CD8-positive, alpha-beta memory T cell (primary cell): ENCODE results near the gene SLITRK4. TPM values are rescaled to one million over a fixed set of nuclear protein-coding genes. Genes with fewer than 3 reads are reported as not detected.

Source experiments
- CTCF ChIA-PET: fragments of 350-600 bp; sonication (Branson Sonifier 250); formaldehyde crosslinking; loops from one replicate; lab custom pipeline; 2021; ENCODE audit warnings: antibody characterized with exemption; lab: Charles Lee
- POLR2A ChIA-PET: fragments of 350-600 bp; sonication (Branson Sonifier 250); formaldehyde crosslinking; loops from one replicate; lab custom pipeline; 2021; ENCODE audit warnings: antibody characterized with exemption; lab: Charles Lee
- DNase-seq, 5 donors: peaks; one replicate each; pipeline versions ENCODE4 v3.0.0 to v3.0.0-alpha.2; 2020 to 2022; ENCODE audit warnings: mixed read lengths in 1 of 5
- H3K27ac ChIP-seq: one replicate; pipeline ENCODE4 v1.7.0; 2013; ENCODE audit warnings: low read depth, mild to moderate bottlenecking, low read length, moderate library complexity
- H3K27me3 ChIP-seq: 2 replicates; pipeline ENCODE4 v1.7.0; 2013; ENCODE audit warnings: low read length, mild to moderate bottlenecking; ENCODE audit not compliant: insufficient read depth, poor library complexity, severe bottlenecking
- H3K36me3 ChIP-seq: 2 replicates; pipeline ENCODE4 v1.7.0; 2013; ENCODE audit warnings: mild to moderate bottlenecking, low read length, moderate library complexity; ENCODE audit not compliant: insufficient read depth
- H3K4me1 ChIP-seq: 2 replicates; pipeline ENCODE4 v1.7.0; 2013; ENCODE audit warnings: mild to moderate bottlenecking, low read length, moderate library complexity; ENCODE audit not compliant: insufficient read depth
- H3K4me3 ChIP-seq: 2 replicates; pipeline ENCODE4 v1.7.0; 2013; ENCODE audit warnings: mild to moderate bottlenecking, low read length
- H3K9me3 ChIP-seq: 2 replicates; pipeline ENCODE4 v1.7.0; 2013; ENCODE audit warnings: mild to moderate bottlenecking, low read length
- H3K27ac Mint-ChIP-seq, 8 donors: one replicate each; pipeline ENCODE4 v1.8.0; 2020 to 2021; ENCODE audit warnings: mixed read lengths in 8 of 8, mild to moderate bottlenecking in 6 of 8, inconsistent platforms in 3 of 8, moderate library complexity in 3 of 8
- H3K27me3 Mint-ChIP-seq, 2 donors: one replicate each; pipeline ENCODE4 v1.8.0; 2020 to 2021; ENCODE audit warnings: mixed read lengths in 2 of 2, mild to moderate bottlenecking in 1 of 2, moderate library complexity in 1 of 2
- H3K36me3 Mint-ChIP-seq, 3 donors: one replicate each; pipeline ENCODE4 v1.8.0; 2020 to 2021; ENCODE audit warnings: mixed read lengths in 3 of 3, inconsistent platforms in 1 of 3, mild to moderate bottlenecking in 1 of 3
- H3K4me1 Mint-ChIP-seq, 3 donors: one replicate each; pipeline ENCODE4 v1.8.0; 2020 to 2021; ENCODE audit warnings: mixed read lengths in 3 of 3, inconsistent platforms in 1 of 3, mild to moderate bottlenecking in 1 of 3
- H3K4me3 Mint-ChIP-seq, 7 donors: one replicate each; pipeline ENCODE4 v1.8.0; 2020 to 2021; ENCODE audit warnings: mixed read lengths in 7 of 7, mild to moderate bottlenecking in 6 of 7, moderate library complexity in 4 of 7, inconsistent platforms in 2 of 7
- H3K9me3 Mint-ChIP-seq, 5 donors: one replicate each; pipeline ENCODE4 v1.8.0; 2020 to 2022; ENCODE audit warnings: mixed read lengths in 5 of 5, mild to moderate bottlenecking in 3 of 5, moderate library complexity in 2 of 5, inconsistent platforms in 1 of 5
- polyA plus RNA-seq: library from polyadenylated mRNA; unstranded; fragments of 300-500 nt; fragmentation: Illumina TruSeq; gene quantifications from one replicate; pipeline ENCODE4 v1.2.3, GENCODE V29; 2021
- total RNA-seq, 2 experiments: library from RNA; stranded (reverse); gene quantifications; one replicate each; pipeline ENCODE4 v1.2.3, GENCODE V29; 2021

Gene SLITRK4
- total and polyA plus RNA-seq, 3 experiments from 2014 or later: not detected

DNA sequence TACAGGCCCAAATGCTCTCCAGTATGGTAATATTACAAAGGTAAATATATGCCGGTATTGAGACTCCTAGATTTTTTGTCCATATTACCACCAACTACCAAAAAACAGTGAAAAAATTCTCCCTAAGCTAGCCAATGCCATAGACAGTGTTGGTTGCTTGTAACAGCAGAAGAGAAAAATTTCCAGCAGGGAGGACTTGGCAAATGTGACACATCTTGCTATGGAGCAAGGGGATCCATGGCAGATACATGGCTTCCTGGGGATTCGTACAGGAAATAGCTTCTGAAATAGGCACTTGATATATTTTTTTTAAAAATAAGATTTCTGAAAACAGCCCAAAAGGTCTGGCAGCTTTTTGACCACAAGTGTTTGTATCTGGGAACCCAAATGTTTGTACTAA lies 14.6 kb downstream of the SLITRK4 start:
- Mint-ChIP-seq H3K9me3 (no peaks in the 10 kb centered on the region), H3K4me3 (no peak overlapping the region), H3K4me1 (no peaks in the 10 kb centered on the region)

GRCh38 chrX:143615851-143616250 lies 20.1 kb downstream of the SLITRK4 start:
- ChIA-PET POLR2A (no interaction called here), CTCF (no interaction called here)
- no peak overlapping the region for H3K4me3 ChIP-seq
- no peaks in the 10 kb centered on the region for H3K27me3 ChIP-seq
- no peaks in the 10 kb centered on the region for H3K9me3 ChIP-seq
- no peak overlapping the region for H3K4me3 Mint-ChIP-seq
- H3K4me1 ChIP-seq: no peaks in the 10 kb centered on the region
- no peak overlapping the region for H3K27ac Mint-ChIP-seq
- no peaks in the 10 kb centered on the region for H3K36me3 ChIP-seq
- H3K36me3 Mint-ChIP-seq: no peaks in the 10 kb centered on the region
- H3K27me3 Mint-ChIP-seq: peaks cover 0 to 2% of the 10 kb centered on the region in 2 donors
- no peaks in the 10 kb centered on the region for H3K4me1 Mint-ChIP-seq
- H3K27ac ChIP-seq: no peak overlapping the region
- no peak for DNase-seq
- peaks cover 0 to 5% (median 0%) of the 10 kb centered on the region in 5 donors for H3K9me3 Mint-ChIP-seq

More for the DNA sequence above, 14.6 kb downstream of the SLITRK4 start:
- H3K36me3 Mint-ChIP-seq: no peaks in the 10 kb centered on the region
- Histone ChIP-seq H3K27ac (no peak overlapping the region), H3K4me3 (no peak overlapping the region), H3K4me1 (no peaks in the 10 kb centered on the region), H3K27me3 (no peaks in the 10 kb centered on the region), H3K9me3 (no peaks in the 10 kb centered on the region), H3K36me3 (no peaks in the 10 kb centered on the region)
- H3K27me3 Mint-ChIP-seq: no peaks in the 10 kb centered on the region
- CTCF ChIA-PET: no interaction called here
- POLR2A ChIA-PET: no interaction called here
- H3K27ac Mint-ChIP-seq: no peak overlapping the region
- DNase-seq: no peak

- H3K9me3 ChIP-seq: no peaks in the 10 kb centered on the region
- H3K27ac Mint-ChIP-seq: no peak overlapping the region
- no peak for DNase-seq
- CTCF ChIA-PET: no interaction called here
- no peak overlapping the region for H3K4me3 Mint-ChIP-seq
- no peak overlapping the region for H3K27ac ChIP-seq
- peaks cover 0 to 4% (median 0%) of the 10 kb centered on the region in 5 donors for H3K9me3 Mint-ChIP-seq
- H3K36me3 Mint-ChIP-seq: no peaks in the 10 kb centered on the region
- POLR2A ChIA-PET: no interaction called here
- H3K27me3 Mint-ChIP-seq: no peaks in the 10 kb centered on the region
- H3K4me3 ChIP-seq: no peak overlapping the region
- H3K36me3 ChIP-seq: no peaks in the 10 kb centered on the region
- no peaks in the 10 kb centered on the region for H3K4me1 Mint-ChIP-seq
- H3K27me3 ChIP-seq: no peaks in the 10 kb centered on the region
- H3K4me1 ChIP-seq: no peaks in the 10 kb centered on the region
Measured at GRCh38 chrX:143601809-143602208, 34.1 kb downstream of the SLITRK4 start.

DNA sequence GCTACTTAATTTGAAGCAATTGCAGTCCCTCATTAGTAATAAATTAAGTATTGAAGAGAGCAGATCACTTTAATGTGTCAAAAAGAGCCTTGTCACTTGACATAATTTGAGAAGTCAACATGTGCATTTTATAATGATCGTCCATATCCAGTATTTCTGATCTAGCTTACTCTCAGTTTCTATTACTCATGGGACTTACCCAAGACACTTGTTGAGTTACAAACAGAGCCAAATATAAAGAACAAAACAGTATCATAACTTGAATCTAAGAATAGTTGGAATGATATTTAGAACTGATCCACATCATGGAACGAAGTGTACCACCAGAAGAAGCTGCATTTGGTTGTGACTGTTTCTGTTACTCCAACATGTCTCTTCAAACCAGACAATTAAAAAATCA lies 54.7 kb downstream of the SLITRK4 start:
- no peaks in the 10 kb centered on the region for H3K4me1 ChIP-seq
- POLR2A ChIA-PET: no interaction called here
- H3K9me3 ChIP-seq: no peaks in the 10 kb centered on the region
- no peak overlapping the region for H3K4me3 Mint-ChIP-seq
- no peaks in the 10 kb centered on the region for H3K27me3 ChIP-seq
- H3K9me3 Mint-ChIP-seq: peaks cover 0 to 12% (median 0%) of the 10 kb centered on the region in 5 donors
- no peak overlapping the region for H3K4me3 ChIP-seq
- CTCF ChIA-PET: no interaction called here
- no peaks in the 10 kb centered on the region for H3K27me3 Mint-ChIP-seq
- H3K4me1 Mint-ChIP-seq: no peaks in the 10 kb centered on the region
- no peaks in the 10 kb centered on the region for H3K36me3 Mint-ChIP-seq
- no peaks in the 10 kb centered on the region for H3K36me3 ChIP-seq
- no peak for DNase-seq
- H3K27ac Mint-ChIP-seq: no peak overlapping the region
- H3K27ac ChIP-seq: no peak overlapping the region

GRCh38 chrX:143580266-143580665 lies 55.6 kb downstream of the SLITRK4 start:
- H3K4me3 Mint-ChIP-seq: no peak overlapping the region
- H3K27ac Mint-ChIP-seq: no peak overlapping the region
- H3K27me3 Mint-ChIP-seq: no peaks in the 10 kb centered on the region
- no peaks in the 10 kb centered on the region for H3K36me3 Mint-ChIP-seq
- Histone ChIP-seq H3K4me1 (no peaks in the 10 kb centered on the region), H3K27me3 (no peaks in the 10 kb centered on the region), H3K27ac (no peak overlapping the region), H3K9me3 (no peaks in the 10 kb centered on the region), H3K4me3 (no peak overlapping the region), H3K36me3 (no peaks in the 10 kb centered on the region)
- ChIA-PET CTCF (no interaction called here), POLR2A (no interaction called here)
- H3K9me3 Mint-ChIP-seq: peaks cover 0 to 12% (median 0%) of the 10 kb centered on the region in 5 donors
- no peaks in the 10 kb centered on the region for H3K4me1 Mint-ChIP-seq
- DNase-seq: no peak

Other genes starting within 250 kb of the SLITRK4 start
- gene SPANXN3, start 118.6 kb downstream of the SLITRK4 start, total RNA-seq: not detected
- not detected for gene SPANXN3, start 118.6 kb downstream of the SLITRK4 start, polyA plus RNA-seq
- gene SPANXN2, start 84.7 kb upstream of the SLITRK4 start, total RNA-seq: not detected
- not detected for gene SPANXN2, start 84.7 kb upstream of the SLITRK4 start, polyA plus RNA-seq
- gene UBE2NL, start 248.0 kb upstream of the SLITRK4 start, total RNA-seq: not detected
- gene UBE2NL, start 248.0 kb upstream of the SLITRK4 start, polyA plus RNA-seq: not detected